Measurements from ENCODE around the gene EVC. TPM values are rescaled to one million over a fixed set of nuclear protein-coding genes. Genes with fewer than 3 reads are reported as not detected.
A peak's percentile ranks its signal among the peaks of the same experiment; 100 is the strongest.

Gene EVC
- total RNA-seq, 2 donors from 2014 or later: 7.8 to 10.5 TPM

DNA sequence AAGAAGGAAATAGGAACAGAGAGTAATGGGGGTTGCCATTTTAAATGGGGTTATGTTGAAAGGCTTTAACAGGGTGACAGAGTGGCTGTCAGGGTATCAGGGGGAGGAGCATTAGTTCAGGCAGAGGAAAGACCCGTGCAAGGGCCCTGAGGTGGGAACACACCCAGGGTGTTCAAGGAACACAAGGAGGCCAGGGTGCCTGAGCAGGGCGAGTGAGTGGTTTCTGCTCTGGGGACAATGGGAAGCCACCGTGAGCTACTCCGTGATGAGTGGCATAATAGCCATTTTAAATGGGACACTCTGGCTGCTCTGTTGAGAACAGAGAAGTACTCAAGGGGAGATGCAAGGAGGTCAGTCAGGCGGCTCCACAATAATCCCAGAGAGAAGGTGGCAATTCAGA is 7.2 kb upstream of the EVC start:
- peaks cover 9% of the 10 kb centered on the region for H3K9me3 Mint-ChIP-seq
- peaks cover 11% of the 10 kb centered on the region for H3K27me3 Mint-ChIP-seq
- no peak overlapping the region for H3K4me3 Mint-ChIP-seq
- no peak for ATAC-seq (replicated peaks)
- H3K27ac Mint-ChIP-seq: no peak overlapping the region
- no peaks in the 10 kb centered on the region for H3K36me3 Mint-ChIP-seq (ENCODE audit: low read depth)
- peaks cover 5% of the 10 kb centered on the region for H3K4me1 Mint-ChIP-seq

DNA sequence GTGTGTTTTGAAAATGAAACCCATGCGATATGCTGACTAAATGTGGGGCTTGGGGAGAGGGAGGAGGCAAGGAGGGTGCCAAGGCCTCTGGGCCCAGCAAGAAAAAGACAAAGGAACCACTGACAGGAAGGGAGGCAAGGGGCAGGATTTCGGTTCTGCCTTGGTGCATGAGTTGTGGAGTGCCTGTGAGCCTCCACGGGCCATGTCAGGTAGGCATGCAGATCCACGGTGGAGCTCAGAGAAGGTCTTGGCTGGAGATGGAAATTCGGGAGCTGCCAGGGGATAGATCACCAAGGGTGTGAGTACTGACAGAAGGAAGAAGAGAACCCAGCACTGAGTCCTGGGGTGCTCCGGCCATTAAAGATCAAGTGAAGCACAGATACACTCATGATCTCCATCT is 6.7 kb upstream of the EVC start:
- Mint-ChIP-seq H3K27me3 (peaks cover 11% of the 10 kb centered on the region), H3K4me3 (no peak overlapping the region), H3K4me1 (peaks cover 5% of the 10 kb centered on the region), H3K9me3 (peaks cover 9% of the 10 kb centered on the region), H3K36me3 (ENCODE audit: low read depth) (no peaks in the 10 kb centered on the region), H3K27ac (no peak overlapping the region)
- ATAC-seq (replicated peaks): no peak

GRCh38 chr4:5705647-5706320 is 5.2 kb upstream of the EVC start:
- H3K27ac Mint-ChIP-seq: peak overlapping the region; percentile 59
- H3K36me3 Mint-ChIP-seq (ENCODE audit: low read depth): no peaks in the 10 kb centered on the region
- peak; percentile 30 for ATAC-seq (replicated peaks)
- H3K9me3 Mint-ChIP-seq: peaks cover 9% of the 10 kb centered on the region
- H3K4me1 Mint-ChIP-seq: peaks cover 10% of the 10 kb centered on the region
- peak overlapping the region; percentile 19 for H3K4me3 Mint-ChIP-seq
- peaks cover 23% of the 10 kb centered on the region for H3K27me3 Mint-ChIP-seq

GRCh38 chr4:5706486-5707290 is 4.3 kb upstream of the EVC start:
- H3K27me3 Mint-ChIP-seq: peaks cover 24% of the 10 kb centered on the region
- peaks cover 6% of the 10 kb centered on the region for H3K9me3 Mint-ChIP-seq
- H3K4me3 Mint-ChIP-seq: peak overlapping the region; percentile 58
- no peak overlapping the region for H3K27ac Mint-ChIP-seq
- no peaks in the 10 kb centered on the region for H3K36me3 Mint-ChIP-seq (ENCODE audit: low read depth)
- peaks cover 11% of the 10 kb centered on the region for H3K4me1 Mint-ChIP-seq
- ATAC-seq (replicated peaks): no peak

DNA sequence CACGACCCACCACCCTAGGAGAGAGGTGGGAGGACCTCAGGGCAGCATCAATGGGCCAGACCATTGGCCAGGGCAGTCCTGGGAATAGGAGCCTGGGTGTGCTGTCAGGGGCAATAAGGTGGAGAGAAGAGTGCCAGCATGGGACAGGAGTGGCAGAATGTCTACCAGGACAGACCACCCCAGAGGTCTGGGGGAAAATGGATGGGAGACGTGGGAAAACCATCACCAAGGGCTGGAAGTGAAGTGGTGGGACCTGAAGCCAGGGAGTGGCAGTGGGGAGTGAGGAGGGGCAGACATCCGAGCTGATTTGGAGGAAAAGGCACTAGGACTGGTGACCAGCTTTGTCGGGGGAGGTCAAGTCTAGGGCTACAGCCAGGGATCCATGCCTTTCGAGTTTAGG is 3.6 kb upstream of the EVC start:
- no peaks in the 10 kb centered on the region for H3K36me3 Mint-ChIP-seq (ENCODE audit: low read depth)
- peaks cover 4% of the 10 kb centered on the region for H3K9me3 Mint-ChIP-seq
- no peak for ATAC-seq (replicated peaks)
- H3K4me1 Mint-ChIP-seq: peaks cover 11% of the 10 kb centered on the region
- H3K27ac Mint-ChIP-seq: peak overlapping the region; percentile 27
- peak overlapping the region; percentile 58 for H3K4me3 Mint-ChIP-seq
- H3K27me3 Mint-ChIP-seq: peaks cover 27% of the 10 kb centered on the region

DNA sequence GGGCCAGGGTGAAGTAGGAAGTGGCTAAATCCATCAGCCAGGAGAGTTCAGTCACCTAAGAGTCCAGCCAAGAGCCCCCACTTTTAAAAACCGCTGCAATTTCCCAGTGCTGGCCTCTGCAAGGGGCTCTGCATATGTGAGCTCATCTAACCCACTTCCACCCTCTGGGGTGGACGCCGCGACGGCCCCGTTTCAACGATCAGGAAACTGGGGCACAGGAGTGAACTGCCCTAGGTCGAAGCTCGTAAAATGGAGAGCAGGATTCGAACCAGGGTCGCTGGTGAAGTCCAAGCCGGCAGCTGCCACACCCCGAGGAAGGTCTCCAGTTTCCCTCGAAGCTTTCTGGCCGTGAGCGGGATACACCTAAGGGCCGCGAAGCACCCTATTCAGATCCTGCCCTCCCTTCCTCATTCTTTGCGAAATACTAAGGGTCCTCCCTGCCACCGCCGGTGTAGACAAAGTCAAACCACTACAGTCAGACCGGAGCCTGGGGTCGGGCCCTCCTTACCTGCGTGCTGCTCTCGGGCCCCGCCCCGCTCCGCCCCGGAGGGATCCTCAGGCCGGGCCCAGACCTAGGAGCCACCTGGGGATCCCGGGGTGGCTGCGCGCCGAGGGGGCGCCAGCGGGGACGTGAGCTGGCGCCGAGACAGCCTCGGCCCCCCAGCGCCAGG is 3.1 kb upstream of the EVC start:
- H3K36me3 Mint-ChIP-seq (ENCODE audit: low read depth): no peaks in the 10 kb centered on the region
- peak overlapping the region; percentile 58 for H3K4me3 Mint-ChIP-seq
- H3K4me1 Mint-ChIP-seq: peaks cover 11% of the 10 kb centered on the region
- peaks cover 4% of the 10 kb centered on the region for H3K9me3 Mint-ChIP-seq
- peak; percentile 18 for ATAC-seq (replicated peaks)
- peak overlapping the region; percentile 27 for H3K27ac Mint-ChIP-seq
- H3K27me3 Mint-ChIP-seq: peaks cover 27% of the 10 kb centered on the region

- ATAC-seq (replicated peaks): peak; percentile 29
- Mint-ChIP-seq H3K4me3 (peak within 1 kb of the TSS; percentile 58), H3K4me1 (peaks cover 11% of the 10 kb centered on the region), H3K27me3 (peaks cover 27% of the 10 kb centered on the region), H3K9me3 (peaks cover 4% of the 10 kb centered on the region), H3K27ac (peak within 1 kb of the TSS; percentile 27), H3K36me3 (ENCODE audit: low read depth) (no peaks in the 10 kb centered on the region)
Measured at GRCh38 chr4:5708449-5709206, 2.4 kb upstream of the EVC start, which contains the start of gene EVC2. EVC2 (minus strand) TSS chr4:5708559; CDS start chr4:5708513, 46 bp downstream.

DNA sequence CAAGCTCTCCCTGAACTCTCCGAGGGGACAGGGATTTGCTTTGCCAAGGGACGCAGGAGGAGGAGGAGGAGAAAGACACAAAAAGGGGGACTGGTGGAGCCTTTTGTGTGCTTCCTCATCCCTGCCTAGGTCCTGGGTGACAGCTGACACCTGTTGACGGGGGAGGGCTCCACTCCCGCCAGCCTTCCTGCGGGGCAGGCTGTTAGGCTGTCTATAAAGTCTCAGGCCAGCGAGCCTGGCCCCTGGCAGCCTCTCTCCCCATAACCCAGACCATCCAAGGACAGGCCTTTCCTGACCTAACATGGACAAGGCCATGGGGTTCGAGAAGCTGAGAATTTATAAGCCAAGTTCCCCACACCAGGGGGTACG is 1.8 kb upstream of the EVC start:
- peaks cover 11% of the 10 kb centered on the region for H3K4me1 Mint-ChIP-seq
- H3K27me3 Mint-ChIP-seq: peaks cover 31% of the 10 kb centered on the region
- peaks cover 8% of the 10 kb centered on the region for H3K9me3 Mint-ChIP-seq
- H3K4me3 Mint-ChIP-seq: no peak overlapping the region
- ATAC-seq (replicated peaks): no peak
- H3K36me3 Mint-ChIP-seq (ENCODE audit: low read depth): no peaks in the 10 kb centered on the region
- H3K27ac Mint-ChIP-seq: no peak overlapping the region

DNA sequence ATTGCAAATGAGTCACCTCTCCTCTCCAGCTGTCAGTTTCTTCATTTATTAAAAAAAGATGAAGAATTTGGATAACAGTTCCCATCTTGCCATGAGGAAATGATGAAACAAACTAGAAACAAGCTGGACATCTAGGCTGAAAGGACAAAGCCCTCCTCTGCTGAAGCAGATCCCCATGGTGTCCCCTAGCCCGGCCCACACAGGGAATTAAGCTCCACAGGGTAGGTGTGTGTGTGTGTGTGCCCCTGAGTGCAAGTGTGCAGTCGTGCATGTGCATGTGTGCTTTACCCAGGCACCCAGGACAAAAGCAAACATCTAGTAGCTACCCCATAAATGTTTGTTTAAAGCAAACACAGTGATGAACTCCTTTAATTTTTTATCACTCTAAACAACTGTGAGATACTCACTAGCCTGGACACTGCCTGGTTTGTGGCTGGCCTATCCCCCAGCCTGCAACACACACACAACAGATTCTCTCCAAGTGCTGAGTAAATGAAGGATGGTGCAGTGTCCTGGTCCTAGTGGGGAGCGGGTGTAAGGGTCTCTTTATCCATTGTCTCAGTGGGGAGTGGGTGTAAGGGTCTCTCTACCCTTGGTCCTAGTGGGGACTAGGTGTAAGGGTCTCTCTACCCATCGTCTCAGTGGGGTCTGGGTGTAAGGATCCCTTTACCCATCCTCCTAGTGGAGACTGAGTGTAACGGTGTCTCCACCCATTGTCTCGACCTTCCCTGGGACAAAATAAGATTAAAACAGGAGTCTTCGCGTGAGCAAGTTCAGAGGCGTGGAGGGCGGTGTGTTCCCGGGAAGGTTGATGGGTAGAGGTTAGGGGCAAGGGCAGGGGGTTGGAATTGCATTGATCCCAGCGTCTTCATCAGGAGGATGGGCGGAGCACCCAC is 688 bp upstream of the EVC start:
- H3K27me3 Mint-ChIP-seq: peaks cover 38% of the 10 kb centered on the region
- no peak for ATAC-seq (replicated peaks)
- H3K4me1 Mint-ChIP-seq: peaks cover 11% of the 10 kb centered on the region
- no peaks in the 10 kb centered on the region for H3K36me3 Mint-ChIP-seq (ENCODE audit: low read depth)
- H3K9me3 Mint-ChIP-seq: peaks cover 15% of the 10 kb centered on the region
- H3K27ac Mint-ChIP-seq: peak overlapping the region; percentile 78
- H3K4me3 Mint-ChIP-seq: peak overlapping the region; percentile 87

DNA sequence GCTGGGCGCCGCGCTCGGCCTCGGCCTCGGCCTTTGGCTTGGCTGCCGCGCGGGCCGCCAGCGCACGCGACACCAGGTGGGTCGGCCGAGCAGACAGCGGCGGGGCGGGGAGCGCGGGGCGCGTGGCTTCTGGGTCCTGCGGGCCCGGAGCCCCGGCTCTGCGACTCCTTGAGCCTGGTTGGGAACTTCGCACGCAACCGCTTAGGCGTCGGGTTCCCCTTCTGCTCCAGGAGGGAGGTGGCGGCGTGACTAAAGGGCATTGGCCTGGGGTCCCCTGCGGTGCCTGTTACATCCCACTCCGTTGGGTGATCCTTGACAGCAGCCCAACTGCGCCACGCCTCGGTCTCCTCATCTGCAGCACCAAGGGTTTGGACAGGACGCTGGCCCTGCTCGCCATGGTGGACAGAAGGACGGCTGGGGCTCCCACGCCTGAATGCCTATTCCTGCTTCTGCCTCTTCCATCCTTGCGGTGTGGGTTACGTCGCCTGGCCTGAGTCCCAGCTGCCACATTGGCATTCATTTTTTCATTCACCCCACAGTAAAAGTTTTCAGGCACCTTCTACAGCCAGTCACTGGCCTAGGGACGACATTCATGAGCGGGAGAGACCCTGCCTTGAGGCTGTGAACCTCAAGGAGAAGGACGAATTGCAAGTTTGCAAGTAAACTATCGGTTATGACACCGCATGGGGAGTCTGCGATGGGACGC is 631 bp downstream of the EVC start:
- Mint-ChIP-seq H3K27me3 (peaks cover 38% of the 10 kb centered on the region), H3K4me3 (peak overlapping the region; percentile 77), H3K4me1 (peaks cover 6% of the 10 kb centered on the region), H3K9me3 (peaks cover 16% of the 10 kb centered on the region), H3K36me3 (ENCODE audit: low read depth) (no peaks in the 10 kb centered on the region), H3K27ac (no peak overlapping the region)
- peak; percentile 5 for ATAC-seq (replicated peaks)

GRCh38 chr4:5712517-5712916 is 1.5 kb downstream of the EVC start:
- peak overlapping the region; percentile 0 for H3K27ac Mint-ChIP-seq
- peaks cover 31% of the 10 kb centered on the region for H3K27me3 Mint-ChIP-seq
- peak; percentile 80 for ATAC-seq (replicated peaks)
- peak overlapping the region; percentile 77 for H3K4me3 Mint-ChIP-seq
- H3K9me3 Mint-ChIP-seq: peaks cover 20% of the 10 kb centered on the region
- H3K36me3 Mint-ChIP-seq (ENCODE audit: low read depth): no peaks in the 10 kb centered on the region
- H3K4me1 Mint-ChIP-seq: peaks cover 6% of the 10 kb centered on the region

GRCh38 chr4:5712931-5713330 is 1.9 kb downstream of the EVC start:
- H3K9me3 Mint-ChIP-seq: peaks cover 22% of the 10 kb centered on the region
- peak; percentile 15 for ATAC-seq (replicated peaks)

DNA sequence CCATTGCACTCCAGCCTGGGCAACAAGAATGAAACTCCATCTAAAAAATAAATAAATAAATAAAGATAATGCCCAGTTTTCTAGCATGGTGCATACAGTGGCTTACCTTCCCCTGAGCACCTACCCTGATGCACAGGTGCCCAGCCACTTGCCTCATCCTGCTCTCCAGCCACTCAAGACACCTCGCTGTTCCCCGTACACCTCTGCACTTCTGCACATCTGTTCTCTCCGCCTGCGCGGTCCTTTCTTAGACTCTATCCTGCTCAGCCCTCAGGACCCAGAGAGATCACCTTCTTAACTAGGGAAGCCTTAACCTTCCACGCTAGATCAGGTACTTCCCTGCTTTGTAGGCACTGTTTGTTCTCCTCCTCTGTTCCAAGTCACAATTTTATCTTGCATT is 2.9 kb downstream of the EVC start:
- H3K27me3 Mint-ChIP-seq: peaks cover 28% of the 10 kb centered on the region
- no peak overlapping the region for H3K27ac Mint-ChIP-seq
- peaks cover 22% of the 10 kb centered on the region for H3K9me3 Mint-ChIP-seq
- H3K4me1 Mint-ChIP-seq: peaks cover 6% of the 10 kb centered on the region
- ATAC-seq (replicated peaks): no peak
- no peaks in the 10 kb centered on the region for H3K36me3 Mint-ChIP-seq (ENCODE audit: low read depth)
- peak overlapping the region; percentile 37 for H3K4me3 Mint-ChIP-seq

More at GRCh38 chr4:5712931-5713330, 1.9 kb downstream of the EVC start:
- H3K27ac Mint-ChIP-seq: peak overlapping the region; percentile 0
- H3K4me1 Mint-ChIP-seq: peaks cover 6% of the 10 kb centered on the region
- H3K4me3 Mint-ChIP-seq: peak overlapping the region; percentile 77
- H3K36me3 Mint-ChIP-seq (ENCODE audit: low read depth): no peaks in the 10 kb centered on the region
- H3K27me3 Mint-ChIP-seq: peaks cover 28% of the 10 kb centered on the region
